Naive thymus-derived CD4-positive, alpha-beta T cell (primary cell): ENCODE measurements around the gene NCLN. TPM values are rescaled to one million over a fixed set of nuclear protein-coding genes. Genes with fewer than 3 reads are reported as not detected.
A peak's percentile ranks its signal among the peaks of the same experiment; 100 is the strongest.
"Not testable (repeated sequence)": the region's sequence is repeated elsewhere in the genome, so short reads cannot be mapped to it uniquely, and the experiment has no call there.

ENCODE experiments used
- ATAC-seq: fragments of 150-1000 bp; cut with Tn5 transposase; 2 replicates; pipeline ENCODE4 v1.10.0; 2021; ENCODE audit warnings: mild to moderate bottlenecking, moderate library complexity
- CTCF ChIA-PET: fragments of 350-600 bp; sonication (Branson Sonifier 250); formaldehyde crosslinking; loops from one replicate; lab custom pipeline; 2021; ENCODE audit warnings: antibody characterized with exemption; lab: Charles Lee
- POLR2A ChIA-PET: fragments of 350-600 bp; sonication (Branson Sonifier 250); formaldehyde crosslinking; loops from one replicate; lab custom pipeline; 2021; ENCODE audit warnings: antibody characterized with exemption, inconsistent platforms; lab: Charles Lee
- DNase-seq, 9 donors: peaks; one replicate each; pipeline versions ENCODE4 v3.0.0 to v3.0.0-alpha.2; 2020 to 2022; ENCODE audit warnings: mixed read lengths in 1 of 9
- H3K27ac ChIP-seq: one replicate; pipeline ENCODE4 v1.7.0; 2013; ENCODE audit warnings: mild to moderate bottlenecking, low read depth, low read length, moderate library complexity
- H3K27me3 ChIP-seq, 2 donors: one replicate each; pipeline ENCODE4 v1.7.0; 2013; ENCODE audit warnings: low read length in 2 of 2, mild to moderate bottlenecking in 2 of 2, moderate library complexity in 2 of 2; ENCODE audit not compliant: control insufficient read depth in 2 of 2, insufficient read depth in 2 of 2
- H3K36me3 ChIP-seq, 3 experiments: 1 replicate in 2 of 3; 2 replicates in 1 of 3; pipeline ENCODE4 v1.7.0; 2013; ENCODE audit warnings: low read length in 3 of 3, mild to moderate bottlenecking in 3 of 3, moderate library complexity in 1 of 3; ENCODE audit not compliant: insufficient read depth in 3 of 3, control insufficient read depth in 2 of 3
- H3K4me1 ChIP-seq, 2 donors: one replicate each; pipeline ENCODE4 v1.7.0; 2013; ENCODE audit warnings: low read length in 2 of 2, mild to moderate bottlenecking in 2 of 2, moderate library complexity in 1 of 2; ENCODE audit not compliant: control insufficient read depth in 2 of 2, insufficient read depth in 2 of 2
- H3K4me3 ChIP-seq: 2 replicates; pipeline ENCODE4 v1.7.0; 2013; ENCODE audit warnings: mild to moderate bottlenecking, low read length
- H3K9me3 ChIP-seq, 3 experiments: 1 replicate in 2 of 3; 2 replicates in 1 of 3; pipeline ENCODE4 v1.7.0; 2013; ENCODE audit warnings: low read length in 3 of 3; ENCODE audit not compliant: control insufficient read depth in 2 of 3
- H3K27ac Mint-ChIP-seq, 9 donors: one replicate each; pipeline ENCODE4 v1.8.0; 2020 to 2022; ENCODE audit warnings: mixed read lengths in 9 of 9, mild to moderate bottlenecking in 8 of 9, moderate library complexity in 5 of 9, inconsistent platforms in 2 of 9
- H3K27me3 Mint-ChIP-seq, 5 donors: one replicate each; pipeline ENCODE4 v1.8.0; 2021 to 2022; ENCODE audit warnings: mixed read lengths in 5 of 5, mild to moderate bottlenecking in 1 of 5
- H3K36me3 Mint-ChIP-seq, 5 donors: one replicate each; pipeline ENCODE4 v1.8.0; 2020 to 2022; ENCODE audit warnings: mixed read lengths in 5 of 5, mild to moderate bottlenecking in 3 of 5, inconsistent platforms in 1 of 5
- H3K4me1 Mint-ChIP-seq, 7 donors: one replicate each; pipeline ENCODE4 v1.8.0; 2020 to 2022; ENCODE audit warnings: mixed read lengths in 7 of 7, mild to moderate bottlenecking in 3 of 7, inconsistent platforms in 1 of 7
- H3K4me3 Mint-ChIP-seq, 10 donors: one replicate each; pipeline ENCODE4 v1.8.0; 2020 to 2022; ENCODE audit warnings: mild to moderate bottlenecking in 10 of 10, mixed read lengths in 10 of 10, moderate library complexity in 6 of 10, inconsistent platforms in 2 of 10
- H3K9me3 Mint-ChIP-seq, 11 donors: one replicate each; pipeline ENCODE4 v1.8.0; 2020 to 2022; ENCODE audit warnings: mixed read lengths in 11 of 11, mild to moderate bottlenecking in 4 of 11, inconsistent platforms in 1 of 11, moderate library complexity in 1 of 11
- intact Hi-C, 2 donors: fragments of 100-400 bp; cut with micrococcal nuclease; formaldehyde crosslinking; loops; one replicate each; pipeline ENCODE4 v1.15.1; 2023
- polyA plus RNA-seq, 2 donors: library from polyadenylated mRNA; unstranded; fragments of 300-500 nt; fragmentation: Illumina TruSeq; gene quantifications; one replicate each; pipeline ENCODE4 v1.2.3, GENCODE V29; 2021
- total RNA-seq, 6 experiments: library from RNA in 5 of 6; stranded (reverse) in 5 of 6; gene quantifications; 1 replicate in 5 of 6; 2 replicates in 1 of 6; pipeline ENCODE4 v1.2.3 and lab custom pipeline; 2021 to 2026

NCLN gene
- total and polyA plus RNA-seq, 7 experiments from 2014 or later, result 19.9 to 64.7 (median 51.7) TPM

- H3K4me1 ChIP-seq, result peaks cover 30 to 42% of the 10 kb centered on the region in 2 donors
- H3K27ac ChIP-seq, result no peak overlapping the region
- H3K27me3 ChIP-seq, result no peaks in the 10 kb centered on the region
- Mint-ChIP-seq H3K27ac (peak overlapping the region in 5 of 9 donors; percentile 23 to 74 (median 54)), H3K27me3 (peaks cover 0 to 2% (median 0%) of the 10 kb centered on the region in 5 donors), H3K36me3 (peaks cover 0 to 14% (median 7%) of the 10 kb centered on the region in 5 donors), H3K9me3 (peaks cover 0 to 5% (median 0%) of the 10 kb centered on the region in 11 donors), H3K4me3 (peak overlapping the region; percentile 47 to 97 (median 74)), H3K4me1 (peaks cover 41 to 54% (median 46%) of the 10 kb centered on the region in 7 donors)
- intact Hi-C loops, result loop anchor here (5.0 kb wide), 4 partner anchors 152 to 1603 kb away; partner anchors contain the start of genes APBA3 (in 1 of the 2), CACTIN (in 1 of the 2), FEM1A (in 1 of the 2) and MRPL54 (in 1 of the 2)
- H3K36me3 ChIP-seq, result peaks cover 0 to 24% (median 0%) of the 10 kb centered on the region in 3 experiments
- ChIA-PET CTCF (interaction anchor here (1.3 kb wide), 1 partner anchor 22 kb away, joined by 4 read pairs; no protein-coding TSS in a partner anchor), POLR2A (interaction anchor here (0.9 to 1.0 kb wide), 2 partner anchors 10 to 12 kb away, joined by 3 to 4 read pairs; partner anchors contain the start of gene S1PR4)
- peak in 1 of 9 donors; percentile 6 for DNase-seq
- H3K4me3 ChIP-seq, result no peak overlapping the region
- ATAC-seq, result no peak
- H3K9me3 ChIP-seq, result no peaks in the 10 kb centered on the region
These were observed 3.2 kb downstream of the NCLN start for GRCh38 chr19:3188627-3189596.

- no peaks in the 10 kb centered on the region for H3K9me3 ChIP-seq
- peaks cover 21 to 32% of the 10 kb centered on the region in 2 donors for H3K4me1 ChIP-seq
- no peak overlapping the region for H3K27ac Mint-ChIP-seq
- H3K36me3 ChIP-seq, result peaks cover 0 to 30% (median 0%) of the 10 kb centered on the region in 3 experiments
- intact Hi-C loops, result loop anchor here (5.0 kb wide), 4 partner anchors 153 to 1602 kb away; partner anchors contain the start of genes APBA3 (in 1 of the 2), CACTIN (in 1 of the 2), FEM1A (in 1 of the 2) and MRPL54 (in 1 of the 2)
- ChIA-PET CTCF (interaction anchor here (1.3 kb wide), 1 partner anchor 21 kb away, joined by 4 read pairs; no protein-coding TSS in a partner anchor), POLR2A (interaction anchor here (0.7 to 1.0 kb wide), 3 partner anchors 11 to 129 kb away, joined by 3 to 4 read pairs (median 3); partner anchors contain the start of gene S1PR4)
- no peak overlapping the region for H3K27ac ChIP-seq
- DNase-seq (peak in 1 of 9 donors; percentile 8), ATAC-seq (no peak)
- peak overlapping the region in 2 of 10 donors; percentile 86 to 97 for H3K4me3 Mint-ChIP-seq
- H3K4me1 Mint-ChIP-seq, result peaks cover 32 to 44% (median 36%) of the 10 kb centered on the region in 7 donors
- peaks cover 0 to 5% (median 0%) of the 10 kb centered on the region in 11 donors for H3K9me3 Mint-ChIP-seq
- H3K4me3 ChIP-seq, result no peak overlapping the region
- peaks cover 0 to 2% (median 0%) of the 10 kb centered on the region in 5 donors for H3K27me3 Mint-ChIP-seq
- H3K27me3 ChIP-seq, result no peaks in the 10 kb centered on the region
- H3K36me3 Mint-ChIP-seq, result peaks cover 0 to 15% (median 6%) of the 10 kb centered on the region in 5 donors
These were observed 4.2 kb downstream of the NCLN start for GRCh38 chr19:3189702-3190469.

- POLR2A ChIA-PET, result interaction anchor here (0.7 kb wide), 1 partner anchor 129 kb away, joined by 3 read pairs; no protein-coding TSS in a partner anchor
- CTCF ChIA-PET, result no interaction called here
These were observed 4.7 kb downstream of the NCLN start for GRCh38 chr19:3190470-3190770.

GRCh38 chr19:3190921-3191805 lies 5.4 kb downstream of the NCLN start:
- no peaks in the 10 kb centered on the region for H3K27me3 Mint-ChIP-seq
- H3K4me3 Mint-ChIP-seq, result peak overlapping the region in 1 of 10 donors; percentile 31
- CTCF ChIA-PET, result no interaction called here
- no peak for DNase-seq
- peaks cover 0 to 5% (median 0%) of the 10 kb centered on the region in 11 donors for H3K9me3 Mint-ChIP-seq
- Histone ChIP-seq H3K4me3 (no peak overlapping the region), H3K36me3 (peaks cover 0 to 34% (median 0%) of the 10 kb centered on the region in 3 experiments), H3K9me3 (no peaks in the 10 kb centered on the region), H3K27me3 (no peaks in the 10 kb centered on the region), H3K4me1 (peaks cover 20 to 29% of the 10 kb centered on the region in 2 donors), H3K27ac (no peak overlapping the region)
- H3K36me3 Mint-ChIP-seq, result peaks cover 0 to 15% (median 6%) of the 10 kb centered on the region in 5 donors
- POLR2A ChIA-PET, result no interaction called here
- peak overlapping the region in 1 of 9 donors; percentile 12 for H3K27ac Mint-ChIP-seq
- ATAC-seq, result no peak
- intact Hi-C loops, result no loop called here
- peaks cover 28 to 37% (median 32%) of the 10 kb centered on the region in 7 donors for H3K4me1 Mint-ChIP-seq

More at GRCh38 chr19:3190470-3190770, 4.7 kb downstream of the NCLN start:
- H3K4me1 Mint-ChIP-seq, result peaks cover 30 to 39% (median 32%) of the 10 kb centered on the region in 7 donors
- ATAC-seq (no peak), DNase-seq (peak in 1 of 9 donors; percentile 5)
- Histone ChIP-seq H3K4me3 (no peak overlapping the region), H3K36me3 (peaks cover 0 to 30% (median 0%) of the 10 kb centered on the region in 3 experiments), H3K27me3 (no peaks in the 10 kb centered on the region), H3K9me3 (no peaks in the 10 kb centered on the region), H3K27ac (no peak overlapping the region), H3K4me1 (peaks cover 20 to 29% of the 10 kb centered on the region in 2 donors)
- peaks cover 0 to 5% (median 0%) of the 10 kb centered on the region in 11 donors for H3K9me3 Mint-ChIP-seq
- H3K27ac Mint-ChIP-seq, result no peak overlapping the region
- H3K4me3 Mint-ChIP-seq, result no peak overlapping the region
- H3K36me3 Mint-ChIP-seq, result peaks cover 0 to 15% (median 6%) of the 10 kb centered on the region in 5 donors
- peaks cover 0 to 1% (median 0%) of the 10 kb centered on the region in 5 donors for H3K27me3 Mint-ChIP-seq
- intact Hi-C loops, result no loop called here

- DNase-seq, result peak in 1 of 9 donors; percentile 2
- H3K27ac Mint-ChIP-seq, result peak overlapping the region in 2 of 9 donors; percentile 12 to 14
- peaks cover 17 to 26% of the 10 kb centered on the region in 2 donors for H3K4me1 ChIP-seq
- CTCF ChIA-PET, H3K4me3 Mint-ChIP-seq, ATAC-seq, intact Hi-C loops, H3K27ac ChIP-seq, H3K27me3 ChIP-seq, H3K4me3 ChIP-seq, H3K9me3 Mint-ChIP-seq, H3K27me3 Mint-ChIP-seq, POLR2A ChIA-PET, H3K9me3 ChIP-seq: not testable (repeated sequence)
- H3K36me3 ChIP-seq, result peaks cover 0 to 40% (median 0%) of the 10 kb centered on the region in 3 experiments
- H3K4me1 Mint-ChIP-seq, result peaks cover 25 to 33% (median 28%) of the 10 kb centered on the region in 7 donors
- H3K36me3 Mint-ChIP-seq, result peaks cover 0 to 15% (median 6%) of the 10 kb centered on the region in 5 donors
These were observed 6.0 kb downstream of the NCLN start for GRCh38 chr19:3191806-3192104.
